Heart left ventricle (tissue), 13 donors: Measurements from ENCODE around the gene HLCS.

Source experiments
- POLR2A ChIP-seq, 2 donors: fragments of 450-650 bp; IDR thresholded peaks; one replicate each; pipeline ENCODE4 v1.6.1; 2017; ENCODE audit warnings: antibody characterized with exemption in 2 of 2, mild to moderate bottlenecking in 2 of 2, moderate library complexity in 2 of 2
- TF ChIP-seq, protein P1 (sequence below), 12 donors: fragments of 200-600 bp; sonication (generic) in 4 of 12; IDR thresholded peaks; one replicate each; pipeline versions ENCODE4 v1.5.0 to v1.8.0; 2018 to 2022; ENCODE audit warnings: antibody characterized with exemption in 12 of 12, mild to moderate bottlenecking in 5 of 12
- donor health status: ischemic (EF 13 %, LVEDD 7.1; RV severe dilation, severe dysfunction).
- donor health status: DM: no; HTN: yes; CAD: no.
- donor health status: DM: no; HTN: no; CAD: no.
- donor health status: ischemic (EF 25% LVEDD 6.9; RV normal size, moderate dysfunction).
- donor health status: ischemic (EF 25% LVEDD 5.7; RV mildly dilated, moderate dysfunction).
- donor health status: ischemic (EF 35%, LVEDD 5.7; RV mildly dilated, moderate dysfunction).
- donor health status: nonischemic (EF 11% LVEDD 7.7; RV severe dilation, severe dysfunction).
- donor health status: DM: yes; HTN: yes; CAD: no.
- donor health status: PGD.
- donor health status: ischemic (EF 29% LVEDD 5.4; RV normal size, mild dysfunction).
- donor health status: nonischemic (EF 23%, LVEDD 6.1; RV moderate dilation, normal function).

DNA sequence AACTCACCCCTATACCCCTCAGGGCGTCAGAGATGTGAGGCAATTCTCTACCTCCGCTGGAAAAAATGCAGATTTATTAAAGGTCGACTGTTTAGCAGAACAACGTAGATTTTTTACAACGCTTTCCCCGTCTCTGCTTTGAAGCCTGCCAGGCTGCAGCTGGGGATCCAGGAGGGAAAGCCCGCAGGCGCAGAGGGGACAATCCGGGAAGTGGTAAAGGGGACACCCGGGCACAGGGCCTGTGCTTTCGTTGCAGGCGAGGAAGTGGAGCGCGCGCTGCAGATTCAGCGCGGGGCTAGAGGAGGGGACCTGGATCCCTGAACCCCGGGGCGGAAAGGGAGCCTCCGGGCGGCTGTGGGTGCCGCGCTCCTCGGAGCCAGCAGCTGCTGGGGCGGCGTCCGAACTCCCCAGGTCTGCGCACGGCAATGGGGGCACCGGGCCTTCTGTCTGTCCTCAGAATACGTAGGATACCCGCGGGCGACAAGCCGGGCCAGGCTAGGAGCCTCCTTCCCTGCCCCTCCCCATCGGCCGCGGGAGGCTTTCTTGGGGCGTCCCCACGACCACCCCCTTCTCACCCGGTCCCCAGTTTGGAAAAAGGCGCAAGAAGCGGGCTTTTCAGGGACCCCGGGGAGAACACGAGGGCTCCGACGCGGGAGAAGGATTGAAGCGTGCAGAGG is 262.1 kb downstream of the HLCS start:
- TF ChIP-seq, protein P1, sequence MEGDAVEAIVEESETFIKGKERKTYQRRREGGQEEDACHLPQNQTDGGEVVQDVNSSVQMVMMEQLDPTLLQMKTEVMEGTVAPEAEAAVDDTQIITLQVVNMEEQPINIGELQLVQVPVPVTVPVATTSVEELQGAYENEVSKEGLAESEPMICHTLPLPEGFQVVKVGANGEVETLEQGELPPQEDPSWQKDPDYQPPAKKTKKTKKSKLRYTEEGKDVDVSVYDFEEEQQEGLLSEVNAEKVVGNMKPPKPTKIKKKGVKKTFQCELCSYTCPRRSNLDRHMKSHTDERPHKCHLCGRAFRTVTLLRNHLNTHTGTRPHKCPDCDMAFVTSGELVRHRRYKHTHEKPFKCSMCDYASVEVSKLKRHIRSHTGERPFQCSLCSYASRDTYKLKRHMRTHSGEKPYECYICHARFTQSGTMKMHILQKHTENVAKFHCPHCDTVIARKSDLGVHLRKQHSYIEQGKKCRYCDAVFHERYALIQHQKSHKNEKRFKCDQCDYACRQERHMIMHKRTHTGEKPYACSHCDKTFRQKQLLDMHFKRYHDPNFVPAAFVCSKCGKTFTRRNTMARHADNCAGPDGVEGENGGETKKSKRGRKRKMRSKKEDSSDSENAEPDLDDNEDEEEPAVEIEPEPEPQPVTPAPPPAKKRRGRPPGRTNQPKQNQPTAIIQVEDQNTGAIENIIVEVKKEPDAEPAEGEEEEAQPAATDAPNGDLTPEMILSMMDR (IDR thresholded peaks at IDR 0.05): no peak
- no peak for TF ChIP-seq POLR2A (IDR thresholded peaks at IDR 0.05)
